Measurements from ENCODE around the gene NCK2.

NCK2 gene

GRCh38 chr2:105757433-105757832 lies 12.7 kb downstream of the NCK2 start:
- no peaks in the 10 kb centered on the region for H3K27me3 ChIP-seq
- intact Hi-C loops (cut with DNase I; ENCODE audit: low total_unique reads) = no loop called here
- H3K9me3 ChIP-seq = no peaks in the 10 kb centered on the region
- no peak overlapping the region for H3K27ac ChIP-seq
- H3K4me3 ChIP-seq = no peak overlapping the region
- TF ChIP-seq CTCF (IDR thresholded peaks at IDR 0.05) = no peak
- no peak for DNase-seq
- H3K36me3 ChIP-seq = no peaks in the 10 kb centered on the region
- peaks cover 0 to 58% (median 17%) of the 10 kb centered on the region in 4 donors for H3K4me1 ChIP-seq

GRCh38 chr2:105760191-105760590 lies 15.5 kb downstream of the NCK2 start:
- no peaks in the 10 kb centered on the region for H3K9me3 ChIP-seq
- TF ChIP-seq CTCF (IDR thresholded peaks at IDR 0.05) = no peak
- H3K36me3 ChIP-seq = no peaks in the 10 kb centered on the region
- intact Hi-C loops (cut with DNase I; ENCODE audit: low total_unique reads) = no loop called here
- DNase-seq = no peak
- H3K4me1 ChIP-seq = peaks cover 0 to 57% (median 26%) of the 10 kb centered on the region in 4 donors
- H3K27ac ChIP-seq = no peak overlapping the region
- no peaks in the 10 kb centered on the region for H3K27me3 ChIP-seq
- H3K4me3 ChIP-seq = no peak overlapping the region

- Histone ChIP-seq H3K4me3 (no peak overlapping the region), H3K27ac (no peak overlapping the region), H3K36me3 (no peaks in the 10 kb centered on the region), H3K4me1 (peaks cover 0 to 51% (median 25%) of the 10 kb centered on the region in 4 donors), H3K9me3 (no peaks in the 10 kb centered on the region), H3K27me3 (no peaks in the 10 kb centered on the region)
- DNase-seq = no peak
- intact Hi-C loops (cut with DNase I; ENCODE audit: low total_unique reads) = no loop called here
- no peak for TF ChIP-seq CTCF (IDR thresholded peaks at IDR 0.05)
These were observed 16.1 kb downstream of the NCK2 start for GRCh38 chr2:105760639-105761337.

- intact Hi-C loops (cut with DNase I; ENCODE audit: low total_unique reads) = no loop called here
- Histone ChIP-seq H3K4me1 (peaks cover 0 to 41% (median 27%) of the 10 kb centered on the region in 4 donors), H3K9me3 (no peaks in the 10 kb centered on the region), H3K27me3 (no peaks in the 10 kb centered on the region), H3K36me3 (no peaks in the 10 kb centered on the region), H3K27ac (no peak overlapping the region), H3K4me3 (no peak overlapping the region)
- no peak for TF ChIP-seq CTCF (IDR thresholded peaks at IDR 0.05)
- no peak for DNase-seq
These were observed 17.3 kb downstream of the NCK2 start for GRCh38 chr2:105761931-105762515.

GRCh38 chr2:105763076-105763475 lies 18.4 kb downstream of the NCK2 start:
- peaks cover 0 to 7% (median 7%) of the 10 kb centered on the region in 3 donors for H3K36me3 ChIP-seq
- peaks cover 0 to 41% (median 27%) of the 10 kb centered on the region in 4 donors for H3K4me1 ChIP-seq
- intact Hi-C loops (cut with DNase I; ENCODE audit: low total_unique reads) = no loop called here
- no peak overlapping the region for H3K4me3 ChIP-seq
- no peak for TF ChIP-seq CTCF (IDR thresholded peaks at IDR 0.05)
- H3K27ac ChIP-seq = no peak overlapping the region
- DNase-seq = no peak
- H3K9me3 ChIP-seq = no peaks in the 10 kb centered on the region
- no peaks in the 10 kb centered on the region for H3K27me3 ChIP-seq

Data from tibial artery (tissue), 4 donors.